Measurements from ENCODE around the gene COL26A1. TPM values are rescaled to one million over a fixed set of nuclear protein-coding genes. Genes with fewer than 3 reads are reported as not detected.

Gene COL26A1
- total and polyA plus RNA-seq, 4 donors, result 0.05 to 4.7 (median 0.28) TPM

DNA sequence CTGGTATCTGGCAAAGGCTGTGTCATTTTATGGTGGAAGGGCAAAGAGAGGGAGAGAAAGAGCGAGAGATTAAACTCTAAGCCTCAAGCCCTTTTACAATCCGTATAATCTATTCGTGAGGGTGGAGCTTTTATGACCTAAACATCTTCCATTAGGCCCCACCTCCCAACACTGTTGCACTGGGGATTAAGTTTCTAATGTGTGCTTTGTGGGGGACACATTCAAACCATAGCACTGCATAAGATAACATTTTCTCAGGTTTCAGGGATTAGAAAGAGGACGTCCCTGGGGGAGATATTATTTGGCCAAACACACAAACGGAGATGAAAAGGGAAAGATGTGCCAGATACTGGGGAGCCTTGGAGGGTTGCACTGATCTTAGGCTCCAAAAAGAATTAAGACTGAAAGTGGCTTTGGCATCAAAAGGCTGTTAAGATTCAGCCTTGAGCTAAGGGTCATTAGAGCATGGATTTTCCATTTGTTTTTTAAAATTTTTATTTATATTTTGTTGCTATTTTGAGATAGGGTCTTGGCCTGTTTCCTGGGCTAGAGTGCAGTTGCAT is 19.0 kb downstream of the COL26A1 start:
- no peaks in the 10 kb centered on the region for H3K27me3 ChIP-seq (ENCODE audit: control insufficient read depth in 3 of 3, insufficient read depth in 3 of 3, low read length in 2 of 3)
- WGBS, 2 donors, result 71 to 79% methylated on average over 5 of the region's 5 CpGs
- H3K4me1 ChIP-seq (ENCODE audit: control insufficient read depth in 5 of 5, insufficient read depth in 5 of 5, low read length in 5 of 5), result peaks cover 0 to 12% (median 0%) of the 10 kb centered on the region in 5 donors
- ATAC-seq (ENCODE audit: insufficient read depth, low FRiP score), result no peak
- peak in 2 of 3 donors; percentile 69 to 78 for DNase-seq
- no peak overlapping the region for H3K9ac ChIP-seq (ENCODE audit: insufficient read depth in 1 of 2, low read length in 2 of 2)
- H3K27ac ChIP-seq (ENCODE audit: low read depth in 1 of 2, low read length in 1 of 2), result no peak overlapping the region
- H3K36me3 ChIP-seq (ENCODE audit: control insufficient read depth in 4 of 4, insufficient read depth in 4 of 4, low read length in 4 of 4), result no peaks in the 10 kb centered on the region
- no peaks in the 10 kb centered on the region for H3K9me3 ChIP-seq (ENCODE audit: control insufficient read depth in 4 of 4, insufficient read depth in 3 of 4, low read length in 3 of 4)
- TF ChIP-seq, protein P1, sequence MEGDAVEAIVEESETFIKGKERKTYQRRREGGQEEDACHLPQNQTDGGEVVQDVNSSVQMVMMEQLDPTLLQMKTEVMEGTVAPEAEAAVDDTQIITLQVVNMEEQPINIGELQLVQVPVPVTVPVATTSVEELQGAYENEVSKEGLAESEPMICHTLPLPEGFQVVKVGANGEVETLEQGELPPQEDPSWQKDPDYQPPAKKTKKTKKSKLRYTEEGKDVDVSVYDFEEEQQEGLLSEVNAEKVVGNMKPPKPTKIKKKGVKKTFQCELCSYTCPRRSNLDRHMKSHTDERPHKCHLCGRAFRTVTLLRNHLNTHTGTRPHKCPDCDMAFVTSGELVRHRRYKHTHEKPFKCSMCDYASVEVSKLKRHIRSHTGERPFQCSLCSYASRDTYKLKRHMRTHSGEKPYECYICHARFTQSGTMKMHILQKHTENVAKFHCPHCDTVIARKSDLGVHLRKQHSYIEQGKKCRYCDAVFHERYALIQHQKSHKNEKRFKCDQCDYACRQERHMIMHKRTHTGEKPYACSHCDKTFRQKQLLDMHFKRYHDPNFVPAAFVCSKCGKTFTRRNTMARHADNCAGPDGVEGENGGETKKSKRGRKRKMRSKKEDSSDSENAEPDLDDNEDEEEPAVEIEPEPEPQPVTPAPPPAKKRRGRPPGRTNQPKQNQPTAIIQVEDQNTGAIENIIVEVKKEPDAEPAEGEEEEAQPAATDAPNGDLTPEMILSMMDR (IDR thresholded peaks at IDR 0.05; ENCODE audit: control extremely low read depth, extremely low read depth), result no peak
- H3K4me3 ChIP-seq, result no peak overlapping the region

- TF ChIP-seq, protein P1 (IDR thresholded peaks at IDR 0.05; ENCODE audit: control extremely low read depth, extremely low read depth), result no peak
- WGBS, 2 donors, result 69 to 71% methylated on average over 2 of the region's 2 CpGs
These were observed 20.3 kb downstream of the COL26A1 start for GRCh38 chr7:101382937-101383336.

DNA sequence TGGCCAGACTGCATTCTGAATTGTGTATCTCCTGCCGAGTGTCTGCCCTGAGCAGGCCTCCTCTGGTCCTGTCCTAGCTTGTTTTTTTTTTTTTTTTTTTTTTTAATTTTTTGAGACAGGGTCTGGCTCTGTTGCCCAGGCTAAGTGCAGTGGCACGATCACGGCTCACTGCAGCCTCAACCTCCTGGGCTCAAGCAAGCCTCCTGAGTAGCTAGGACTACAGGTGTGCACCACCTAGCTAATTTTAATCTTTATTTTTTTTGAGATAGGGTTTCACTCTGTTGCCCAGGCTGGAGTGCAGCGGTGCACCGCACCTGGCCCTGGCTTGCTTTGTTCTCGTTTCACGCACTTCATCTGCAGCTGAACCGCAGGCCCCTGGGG is 23.5 kb downstream of the COL26A1 start:
- no peak overlapping the region for H3K4me3 ChIP-seq
- WGBS, 2 donors, result 90 to 91% methylated on average over 8 of the region's 8 CpGs
- H3K27ac ChIP-seq (ENCODE audit: low read depth in 1 of 2, low read length in 1 of 2), result no peak overlapping the region
- peaks cover 0 to 15% (median 0%) of the 10 kb centered on the region in 5 donors for H3K4me1 ChIP-seq (ENCODE audit: control insufficient read depth in 5 of 5, insufficient read depth in 5 of 5, low read length in 5 of 5)
- H3K36me3 ChIP-seq (ENCODE audit: control insufficient read depth in 4 of 4, insufficient read depth in 4 of 4, low read length in 4 of 4), result no peaks in the 10 kb centered on the region
- H3K27me3 ChIP-seq (ENCODE audit: control insufficient read depth in 3 of 3, insufficient read depth in 3 of 3, low read length in 2 of 3), result no peaks in the 10 kb centered on the region
- ATAC-seq (ENCODE audit: insufficient read depth, low FRiP score) (no peak), DNase-seq (no peak)
- TF ChIP-seq, protein P1 (IDR thresholded peaks at IDR 0.05; ENCODE audit: control extremely low read depth, extremely low read depth), result no peak
- H3K9ac ChIP-seq (ENCODE audit: insufficient read depth in 1 of 2, low read length in 2 of 2), result no peak overlapping the region
- H3K9me3 ChIP-seq (ENCODE audit: control insufficient read depth in 4 of 4, insufficient read depth in 3 of 4, low read length in 3 of 4), result no peaks in the 10 kb centered on the region

More at GRCh38 chr7:101382937-101383336, 20.3 kb downstream of the COL26A1 start:
- H3K36me3 ChIP-seq (ENCODE audit: control insufficient read depth in 4 of 4, insufficient read depth in 4 of 4, low read length in 4 of 4), result no peaks in the 10 kb centered on the region
- no peak overlapping the region for H3K9ac ChIP-seq (ENCODE audit: insufficient read depth in 1 of 2, low read length in 2 of 2)
- ATAC-seq (ENCODE audit: insufficient read depth, low FRiP score) (no peak), DNase-seq (no peak)
- peaks cover 0 to 19% (median 4%) of the 10 kb centered on the region in 5 donors for H3K4me1 ChIP-seq (ENCODE audit: control insufficient read depth in 5 of 5, insufficient read depth in 5 of 5, low read length in 5 of 5)
- no peaks in the 10 kb centered on the region for H3K27me3 ChIP-seq (ENCODE audit: control insufficient read depth in 3 of 3, insufficient read depth in 3 of 3, low read length in 2 of 3)
- no peaks in the 10 kb centered on the region for H3K9me3 ChIP-seq (ENCODE audit: control insufficient read depth in 4 of 4, insufficient read depth in 3 of 4, low read length in 3 of 4)
- no peak overlapping the region for H3K27ac ChIP-seq (ENCODE audit: low read depth in 1 of 2, low read length in 1 of 2)
- H3K4me3 ChIP-seq, result no peak overlapping the region
